GM12878 (cell line): ENCODE measurements around the gene POLR3E. TPM values are rescaled to one million over a fixed set of nuclear protein-coding genes. Genes with fewer than 3 reads are reported as not detected.

Source experiments
- ATAC-seq: fragments of 200-7000 bp; cut with Tn5 transposase; 3 replicates; pipeline ENCODE4 v1.9.1; 2020; ENCODE audit warnings: mild to moderate bottlenecking, moderate library complexity
- BruUV-seq: library from RNA; stranded (reverse); fragments of 400-500 nt; replicated peaks from 2 replicates; lab custom pipeline; 2021; lab: Mats Ljungman, UMichigan
- CTCF ChIA-PET: fragments of 300-600 bp; sonication (Branson Sonifier 250); formaldehyde crosslinking; extraction: SDS; loops from one replicate; lab custom pipeline; 2021; ENCODE audit warnings: inconsistent platforms; lab: Yijun Ruan, JAX
- POLR2A ChIA-PET: fragments of 350-600 bp; formaldehyde crosslinking; extraction: SDS; loops from one replicate; lab custom pipeline; 2021; ENCODE audit warnings: inconsistent platforms; lab: Charles Lee
- RAD21 ChIA-PET: fragments of 300-600 bp; sonication (Branson Sonifier 250); formaldehyde crosslinking; loops from one replicate; lab custom pipeline; 2023; ENCODE audit warnings: antibody characterized with exemption; ENCODE audit not compliant: unreplicated experiment; lab: Charles Lee
- SMC1A ChIA-PET: fragments of 300-600 bp; sonication (Branson Sonifier 250); formaldehyde crosslinking; loops from one replicate; lab custom pipeline; 2023; ENCODE audit not compliant: unreplicated experiment, uncharacterized antibody; lab: Charles Lee
- DNase-seq: peaks from one replicate; pipeline ENCODE4 v3.0.0-alpha.2; 2011; ENCODE audit warnings: low read depth, low spot score
- FAIRE-seq: peaks from 3 replicates; lab custom pipeline; 2011; peaks lifted over from hg19 to GRCh38; lab: Jason Lieb, UNC
- H2AFZ ChIP-seq: 2 replicates; pipeline ENCODE4 v1.6.0; 2011; ENCODE audit warnings: low read depth, low read length, control low read depth; ENCODE audit not compliant: control insufficient read depth
- H3K27ac ChIP-seq: 2 replicates; pipeline ENCODE4 v1.5.1; 2011; ENCODE audit warnings: control low read depth; ENCODE audit not compliant: control insufficient read depth, insufficient read depth
- H3K27me3 ChIP-seq, 2 experiments: replicated peaks in 1 of 2; 2 replicates each; pipeline versions ENCODE4 v1.6.0 to v1.6.1; 2011; ENCODE audit warnings: low read length in 1 of 2; ENCODE audit not compliant: control insufficient read depth in 2 of 2, insufficient read depth in 2 of 2
- H3K36me3 ChIP-seq, 2 experiments: 2 replicates each; pipeline ENCODE4 v1.5.1; 2011; ENCODE audit warnings: low read length in 1 of 2; ENCODE audit not compliant: control insufficient read depth in 2 of 2, insufficient read depth in 2 of 2
- H3K4me1 ChIP-seq: 2 replicates; pipeline ENCODE4 v1.6.1; 2011; ENCODE audit warnings: mild to moderate bottlenecking, low read length, moderate library complexity, mixed read lengths; ENCODE audit not compliant: control insufficient read depth, insufficient read depth
- H3K4me2 ChIP-seq: 2 replicates; pipeline ENCODE4 v1.6.0; 2011; ENCODE audit warnings: control low read depth; ENCODE audit not compliant: control insufficient read depth, insufficient read depth
- H3K4me3 ChIP-seq: fragments of 200-600 bp; sonication (generic); 2 replicates; pipeline ENCODE4 v1.5.1; 2016
- H3K79me2 ChIP-seq: 2 replicates; pipeline ENCODE4 v1.6.0; 2011; ENCODE audit warnings: low read length; ENCODE audit not compliant: control insufficient read depth, insufficient read depth
- H3K9ac ChIP-seq: 2 replicates; pipeline ENCODE4 v1.8.0; 2011; ENCODE audit warnings: low read length, control low read depth, mixed read lengths; ENCODE audit not compliant: control insufficient read depth, insufficient read depth
- H3K9me3 ChIP-seq: replicated peaks from 3 replicates; pipeline ENCODE4 v1.5.1; 2011; ENCODE audit warnings: mild to moderate bottlenecking, low read length; ENCODE audit not compliant: control insufficient read depth, insufficient read depth
- H4K20me1 ChIP-seq: 2 replicates; pipeline ENCODE4 v1.6.0; 2011; ENCODE audit not compliant: control insufficient read depth, insufficient read depth
- CEBPB ChIP-seq, 2 experiments: fragments of 150-350 bp in 1 of 2; IDR thresholded peaks; 2 replicates each; pipeline ENCODE4 v1.6.1; 2012 to 2014; ENCODE audit warnings: low read depth in 2 of 2, low read length in 2 of 2, borderline replicate concordance in 1 of 2, inconsistent platforms in 1 of 2
- HDAC2 ChIP-seq: fragments of 200-600 bp; sonication (generic); IDR thresholded peaks from 2 replicates; pipeline ENCODE4 v1.6.1; 2017
- KLF5 ChIP-seq: fragments of 450-650 bp; IDR thresholded peaks from 2 replicates; pipeline ENCODE4 v1.6.1; 2014; ENCODE audit warnings: mild to moderate bottlenecking; ENCODE audit not compliant: partially characterized antibody
- NFYA ChIP-seq: IDR thresholded peaks from 2 replicates; pipeline ENCODE4 v1.6.1; 2011; ENCODE audit warnings: low read depth, mild to moderate bottlenecking, low read length, improper control_type of control experiment, borderline replicate concordance
- NRF1 ChIP-seq: conservative IDR thresholded peaks from 2 replicates; pipeline ENCODE4 v1.6.1; 2011; ENCODE audit warnings: mild to moderate bottlenecking, low read depth, low read length, improper control_type of control experiment
- PML ChIP-seq: IDR thresholded peaks from 2 replicates; pipeline ENCODE4 v1.6.1; 2012; ENCODE audit warnings: low read length, inconsistent platforms
- POLR2A ChIP-seq: IDR thresholded peaks from 2 replicates; pipeline ENCODE4 v1.6.1; 2011; ENCODE audit warnings: low read depth, mild to moderate bottlenecking, low read length
- RAD21 ChIP-seq: IDR thresholded peaks from 2 replicates; pipeline ENCODE4 v1.6.1; 2011; ENCODE audit warnings: mild to moderate bottlenecking, low read depth, low read length, moderate library complexity; ENCODE audit not compliant: insufficient read depth
- WGBS: methylation state at CpG from one replicate; pipeline ENCODE4 v1.1.6; 2016; ENCODE audit warnings: low lambda C conversion rate; ENCODE audit not compliant: insufficient replicate concordance, insufficient coverage; ENCODE audit errors: missing lambda C conversion rate; 5-methylcytosine and 5-hydroxymethylcytosine counted together
- in situ Hi-C: fragments of 300-500 bp; cut with MboI; formaldehyde crosslinking; loops from 9 replicates; pipeline ENCODE4 v1.14.3; 2018; ENCODE audit warnings: mixed read lengths
- intact Hi-C: fragments of 100-400 bp; cut with micrococcal nuclease; formaldehyde crosslinking; loops from one replicate; pipeline ENCODE4 v1.14.2; 2022; ENCODE audit not compliant: unreplicated experiment
- polyA plus RNA-seq, 11 experiments: library from polyadenylated mRNA; depleted of rRNA in 4 of 11; unstranded in 6 of 11; stranded (reverse) in 5 of 11; fragments of >200 nt; fragmentation: Nextera tagmentation in 4 of 11; fragmentation: Illumina TruSeq in 1 of 11; extraction: Ambion mirVana in 4 of 11; extraction: Trizol in 1 of 11; gene quantifications; 1 replicate in 1 of 11; 2 replicates in 10 of 11; pipeline versions ENCODE4 v1.2.1 to v1.2.3, GENCODE V29; 2011 to 2016; ENCODE audit warnings: inconsistent platforms in 2 of 11, missing spikeins in 2 of 11, low read depth in 1 of 11
- total RNA-seq, 4 experiments: library from RNA; depleted of rRNA in 3 of 4; stranded (reverse); fragments of >200 nt in 3 of 4; fragmentation: Illumina TruSeq in 1 of 4; extraction: Trizol in 1 of 4; gene quantifications; 2 replicates each; pipeline versions ENCODE4 v1.2.1 to v1.2.3, GENCODE V29; 2013 to 2021
- TF ChIP-seq, protein P1 (sequence below): fragments of 450-650 bp; IDR thresholded peaks from 2 replicates; pipeline ENCODE4 v1.6.1; 2017; ENCODE audit warnings: mild to moderate bottlenecking, moderate library complexity
- TF ChIP-seq, protein P2 (sequence below): fragments of 450-650 bp; IDR thresholded peaks from 2 replicates; pipeline ENCODE4 v1.6.1; 2018; ENCODE audit warnings: mild to moderate bottlenecking, low read depth, moderate library complexity; ENCODE audit not compliant: partially characterized antibody
- TF ChIP-seq, protein P3 (sequence below): IDR thresholded peaks from 2 replicates; pipeline ENCODE4 v1.6.1; 2011; ENCODE audit warnings: borderline replicate concordance, low read depth, mild to moderate bottlenecking, moderate library complexity, low read length; ENCODE audit not compliant: insufficient read depth, poor library complexity, severe bottlenecking

The POLR3E gene
- total and polyA plus RNA-seq, 10 of the 15 experiments (the other 5 are each of a cell fraction or from before 2014, with no cell fraction given) = 11.1 to 79.5 (median 39.7) TPM

DNA sequence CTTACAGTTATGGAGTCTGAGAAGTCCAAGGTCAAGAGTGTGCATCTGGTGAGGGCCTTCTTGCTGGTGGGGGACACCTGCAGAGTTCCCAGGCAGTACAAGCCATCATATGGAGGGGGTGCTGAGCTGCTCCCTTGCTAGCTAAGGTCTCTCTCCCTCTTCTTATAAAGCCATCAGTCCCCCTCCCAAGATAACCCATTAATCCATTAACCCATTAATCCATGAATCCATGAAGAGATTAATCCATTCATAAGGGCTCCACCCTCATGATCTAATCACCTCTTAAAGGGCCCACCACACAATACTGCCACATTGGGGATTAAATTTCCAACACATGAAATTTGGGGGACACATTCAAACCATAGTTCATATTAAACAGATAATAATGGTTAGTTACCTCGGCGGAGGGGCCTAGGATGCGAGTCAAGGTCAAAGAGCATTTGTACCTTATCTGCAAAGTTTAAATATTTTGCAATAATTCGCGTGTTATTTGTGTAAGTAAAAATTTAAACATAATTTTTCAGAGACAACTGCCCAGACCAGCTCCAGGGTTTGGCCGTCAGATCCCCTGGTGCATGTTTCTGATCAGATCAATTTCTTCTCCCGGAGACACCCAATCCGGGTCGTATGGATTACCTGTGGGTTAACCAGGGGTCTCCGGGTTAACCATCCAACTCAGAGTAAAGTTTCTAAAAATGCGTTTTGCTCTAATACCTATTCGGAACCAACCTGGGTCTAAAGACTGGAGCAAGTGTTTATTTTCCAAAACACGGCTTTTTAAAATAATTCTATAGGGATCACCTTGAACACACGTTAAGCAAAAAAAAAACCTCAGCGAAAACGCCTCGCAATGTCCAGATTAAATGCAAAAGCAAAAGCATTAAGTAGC lies 740 bp upstream of the POLR3E start:
- Histone ChIP-seq H3K9ac (peak overlapping the region; percentile 69), H3K4me2 (peak overlapping the region; percentile 66), H3K4me1 (peaks cover 13% of the 10 kb centered on the region), H3K27me3 (no peaks in the 10 kb centered on the region), H3K36me3 (no peaks in the 10 kb centered on the region; a peak in 1 of 4 replicates), H4K20me1 (peaks cover 8% of the 10 kb centered on the region; the same call in 1 of the 2 replicates), H3K79me2 (peaks cover 29% of the 10 kb centered on the region), H3K9me3 (no peaks in the 10 kb centered on the region), H3K27ac (no peak overlapping the region), H2AFZ (peak overlapping the region; percentile 85), H3K4me3 (peak overlapping the region; percentile 88)
- ATAC-seq = no peak
- WGBS = under 1% methylated on average over 17 of the region's 17 CpGs
- SMC1A ChIA-PET = interaction anchor here (0.6 to 7.2 kb wide), 11 partner anchors 10 to 556 kb away, joined by 3 to 86 read pairs (median 4); partner anchors contain the start of gene EEF2K
- in situ Hi-C loops = loop anchor here (5.0 kb wide), 2 partner anchors 99 to 294 kb away; partner anchors contain the start of gene PDZD9
- FAIRE-seq = peak; percentile 86
- peak; percentile 94 for DNase-seq
- BruUV-seq = no TSS peak
- CTCF ChIA-PET = interaction anchor here (0.6 to 7.5 kb wide), 13 partner anchors 10 to 792 kb away, joined by 3 to 132 read pairs (median 3); partner anchors contain the start of gene EEF2K
- POLR2A ChIA-PET = interaction anchor here (0.6 to 3.2 kb wide), 7 partner anchors 54 to 105 kb away, joined by 4 to 21 read pairs (median 7); partner anchors contain the start of gene EEF2K
- RAD21 ChIA-PET = interaction anchor here (1.0 to 4.4 kb wide), 6 partner anchors 88 to 219 kb away, joined by 4 to 62 read pairs (median 11); partner anchors contain the start of gene EEF2K
- intact Hi-C loops = loop anchor here (1.0 to 5.0 kb wide), 3 partner anchors 90 to 284 kb away; partner anchors contain the start of gene EEF2K
- no peak for TF ChIP-seq POLR2A
- TF ChIP-seq, protein P1, sequence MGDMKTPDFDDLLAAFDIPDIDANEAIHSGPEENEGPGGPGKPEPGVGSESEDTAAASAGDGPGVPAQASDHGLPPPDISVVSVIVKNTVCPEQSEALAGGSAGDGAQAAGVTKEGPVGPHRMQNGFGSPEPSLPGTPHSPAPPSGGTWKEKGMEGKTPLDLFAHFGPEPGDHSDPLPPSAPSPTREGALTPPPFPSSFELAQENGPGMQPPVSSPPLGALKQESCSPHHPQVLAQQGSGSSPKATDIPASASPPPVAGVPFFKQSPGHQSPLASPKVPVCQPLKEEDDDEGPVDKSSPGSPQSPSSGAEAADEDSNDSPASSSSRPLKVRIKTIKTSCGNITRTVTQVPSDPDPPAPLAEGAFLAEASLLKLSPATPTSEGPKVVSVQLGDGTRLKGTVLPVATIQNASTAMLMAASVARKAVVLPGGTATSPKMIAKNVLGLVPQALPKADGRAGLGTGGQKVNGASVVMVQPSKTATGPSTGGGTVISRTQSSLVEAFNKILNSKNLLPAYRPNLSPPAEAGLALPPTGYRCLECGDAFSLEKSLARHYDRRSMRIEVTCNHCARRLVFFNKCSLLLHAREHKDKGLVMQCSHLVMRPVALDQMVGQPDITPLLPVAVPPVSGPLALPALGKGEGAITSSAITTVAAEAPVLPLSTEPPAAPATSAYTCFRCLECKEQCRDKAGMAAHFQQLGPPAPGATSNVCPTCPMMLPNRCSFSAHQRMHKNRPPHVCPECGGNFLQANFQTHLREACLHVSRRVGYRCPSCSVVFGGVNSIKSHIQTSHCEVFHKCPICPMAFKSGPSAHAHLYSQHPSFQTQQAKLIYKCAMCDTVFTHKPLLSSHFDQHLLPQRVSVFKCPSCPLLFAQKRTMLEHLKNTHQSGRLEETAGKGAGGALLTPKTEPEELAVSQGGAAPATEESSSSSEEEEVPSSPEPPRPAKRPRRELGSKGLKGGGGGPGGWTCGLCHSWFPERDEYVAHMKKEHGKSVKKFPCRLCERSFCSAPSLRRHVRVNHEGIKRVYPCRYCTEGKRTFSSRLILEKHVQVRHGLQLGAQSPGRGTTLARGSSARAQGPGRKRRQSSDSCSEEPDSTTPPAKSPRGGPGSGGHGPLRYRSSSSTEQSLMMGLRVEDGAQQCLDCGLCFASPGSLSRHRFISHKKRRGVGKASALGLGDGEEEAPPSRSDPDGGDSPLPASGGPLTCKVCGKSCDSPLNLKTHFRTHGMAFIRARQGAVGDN = no peak
- no peak for TF ChIP-seq HDAC2
- no peak for TF ChIP-seq KLF5
- TF ChIP-seq NFYA = no peak
- TF ChIP-seq NRF1 = no peak
- TF ChIP-seq PML = no peak
- TF ChIP-seq RAD21 = no peak
- TF ChIP-seq CEBPB (IDR thresholded peaks at IDR 0.05; ENCODE audit: borderline replicate concordance in 1 of 2, low read depth in 2 of 2, low read length in 2 of 2) = no peak
- TF ChIP-seq, protein P2, sequence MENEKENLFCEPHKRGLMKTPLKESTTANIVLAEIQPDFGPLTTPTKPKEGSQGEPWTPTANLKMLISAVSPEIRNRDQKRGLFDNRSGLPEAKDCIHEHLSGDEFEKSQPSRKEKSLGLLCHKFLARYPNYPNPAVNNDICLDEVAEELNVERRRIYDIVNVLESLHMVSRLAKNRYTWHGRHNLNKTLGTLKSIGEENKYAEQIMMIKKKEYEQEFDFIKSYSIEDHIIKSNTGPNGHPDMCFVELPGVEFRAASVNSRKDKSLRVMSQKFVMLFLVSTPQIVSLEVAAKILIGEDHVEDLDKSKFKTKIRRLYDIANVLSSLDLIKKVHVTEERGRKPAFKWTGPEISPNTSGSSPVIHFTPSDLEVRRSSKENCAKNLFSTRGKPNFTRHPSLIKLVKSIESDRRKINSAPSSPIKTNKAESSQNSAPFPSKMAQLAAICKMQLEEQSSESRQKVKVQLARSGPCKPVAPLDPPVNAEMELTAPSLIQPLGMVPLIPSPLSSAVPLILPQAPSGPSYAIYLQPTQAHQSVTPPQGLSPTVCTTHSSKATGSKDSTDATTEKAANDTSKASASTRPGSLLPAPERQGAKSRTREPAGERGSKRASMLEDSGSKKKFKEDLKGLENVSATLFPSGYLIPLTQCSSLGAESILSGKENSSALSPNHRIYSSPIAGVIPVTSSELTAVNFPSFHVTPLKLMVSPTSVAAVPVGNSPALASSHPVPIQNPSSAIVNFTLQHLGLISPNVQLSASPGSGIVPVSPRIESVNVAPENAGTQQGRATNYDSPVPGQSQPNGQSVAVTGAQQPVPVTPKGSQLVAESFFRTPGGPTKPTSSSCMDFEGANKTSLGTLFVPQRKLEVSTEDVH = no peak
- TF ChIP-seq, protein P3, sequence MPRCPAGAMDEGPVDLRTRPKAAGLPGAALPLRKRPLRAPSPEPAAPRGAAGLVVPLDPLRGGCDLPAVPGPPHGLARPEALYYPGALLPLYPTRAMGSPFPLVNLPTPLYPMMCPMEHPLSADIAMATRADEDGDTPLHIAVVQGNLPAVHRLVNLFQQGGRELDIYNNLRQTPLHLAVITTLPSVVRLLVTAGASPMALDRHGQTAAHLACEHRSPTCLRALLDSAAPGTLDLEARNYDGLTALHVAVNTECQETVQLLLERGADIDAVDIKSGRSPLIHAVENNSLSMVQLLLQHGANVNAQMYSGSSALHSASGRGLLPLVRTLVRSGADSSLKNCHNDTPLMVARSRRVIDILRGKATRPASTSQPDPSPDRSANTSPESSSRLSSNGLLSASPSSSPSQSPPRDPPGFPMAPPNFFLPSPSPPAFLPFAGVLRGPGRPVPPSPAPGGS = no peak
